ENCODE data around the gene OLA1.
A peak's percentile ranks its signal among the peaks of the same experiment; 100 is the strongest.

Gene OLA1

DNA sequence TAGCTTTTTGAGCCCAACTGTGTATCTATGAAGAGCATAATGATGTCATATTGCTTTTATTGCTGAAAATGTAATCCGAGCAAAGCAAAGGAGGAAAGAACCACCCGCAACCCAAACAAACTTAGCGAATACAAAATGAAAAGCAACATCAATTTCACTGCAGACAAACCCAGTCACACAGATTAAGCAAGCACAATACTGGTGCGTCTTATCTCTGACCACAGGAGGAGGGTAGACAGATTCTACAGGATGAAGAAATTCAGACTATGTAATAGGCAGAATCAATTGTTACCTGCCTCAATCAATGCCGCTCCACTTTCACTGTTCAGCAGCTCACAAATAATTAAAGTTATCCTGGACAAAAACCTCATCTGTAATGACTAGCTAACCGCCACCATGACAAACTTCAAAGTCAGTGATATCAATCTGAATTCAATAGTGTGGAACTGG is 167.6 kb downstream of the OLA1 start:
- Histone ChIP-seq H3K4me3 (IDR thresholded peaks at IDR 0.05; ENCODE audit: insufficient read depth, low read depth, low read length) (no peak overlapping the region), H3K27me3 (ENCODE audit: insufficient read depth, low read depth) (no peaks in the 10 kb centered on the region), H3K79me2 (ENCODE audit: insufficient read depth, low read depth) (no peaks in the 10 kb centered on the region), H4K20me1 (ENCODE audit: insufficient read depth) (no peaks in the 10 kb centered on the region), H2AFZ (ENCODE audit: low read depth) (no peak overlapping the region), H3K36me3 (ENCODE audit: insufficient read depth) (no peaks in the 10 kb centered on the region), H3K9ac (no peak overlapping the region), H3K4me1 (ENCODE audit: low read depth, poor library complexity, severe bottlenecking) (no peaks in the 10 kb centered on the region), H3K4me2 (no peak overlapping the region), H3K27ac (no peak overlapping the region)
- TF ChIP-seq, protein P1, sequence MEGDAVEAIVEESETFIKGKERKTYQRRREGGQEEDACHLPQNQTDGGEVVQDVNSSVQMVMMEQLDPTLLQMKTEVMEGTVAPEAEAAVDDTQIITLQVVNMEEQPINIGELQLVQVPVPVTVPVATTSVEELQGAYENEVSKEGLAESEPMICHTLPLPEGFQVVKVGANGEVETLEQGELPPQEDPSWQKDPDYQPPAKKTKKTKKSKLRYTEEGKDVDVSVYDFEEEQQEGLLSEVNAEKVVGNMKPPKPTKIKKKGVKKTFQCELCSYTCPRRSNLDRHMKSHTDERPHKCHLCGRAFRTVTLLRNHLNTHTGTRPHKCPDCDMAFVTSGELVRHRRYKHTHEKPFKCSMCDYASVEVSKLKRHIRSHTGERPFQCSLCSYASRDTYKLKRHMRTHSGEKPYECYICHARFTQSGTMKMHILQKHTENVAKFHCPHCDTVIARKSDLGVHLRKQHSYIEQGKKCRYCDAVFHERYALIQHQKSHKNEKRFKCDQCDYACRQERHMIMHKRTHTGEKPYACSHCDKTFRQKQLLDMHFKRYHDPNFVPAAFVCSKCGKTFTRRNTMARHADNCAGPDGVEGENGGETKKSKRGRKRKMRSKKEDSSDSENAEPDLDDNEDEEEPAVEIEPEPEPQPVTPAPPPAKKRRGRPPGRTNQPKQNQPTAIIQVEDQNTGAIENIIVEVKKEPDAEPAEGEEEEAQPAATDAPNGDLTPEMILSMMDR (conservative IDR thresholded peaks at IDR 0.05; ENCODE audit: low read depth, low read length) = no peak

DNA sequence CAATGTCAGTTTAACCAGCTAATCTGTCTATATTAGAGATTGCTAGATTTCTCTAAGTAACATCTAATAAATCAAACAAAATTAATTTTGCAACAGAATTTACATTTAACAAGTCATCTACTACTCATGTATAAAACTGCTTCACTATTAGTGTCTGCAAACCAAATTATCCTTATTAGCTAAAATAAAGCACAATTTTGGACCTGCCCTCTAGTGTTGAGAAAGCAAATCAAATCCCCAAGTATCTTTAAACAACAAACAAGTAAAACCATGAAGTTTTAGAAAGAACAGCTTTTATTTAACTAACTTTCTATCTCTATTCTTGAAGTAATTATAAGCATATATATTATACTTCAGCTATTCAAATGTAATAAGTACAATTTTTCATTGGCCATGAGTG is 170.1 kb downstream of the OLA1 start:
- Histone ChIP-seq H2AFZ (ENCODE audit: low read depth) (no peak overlapping the region), H3K79me2 (ENCODE audit: insufficient read depth, low read depth) (no peaks in the 10 kb centered on the region), H3K9ac (no peak overlapping the region), H4K20me1 (ENCODE audit: insufficient read depth) (no peaks in the 10 kb centered on the region), H3K4me2 (no peak overlapping the region), H3K4me1 (ENCODE audit: low read depth, poor library complexity, severe bottlenecking) (no peaks in the 10 kb centered on the region), H3K27ac (no peak overlapping the region), H3K36me3 (ENCODE audit: insufficient read depth) (no peaks in the 10 kb centered on the region), H3K27me3 (ENCODE audit: insufficient read depth, low read depth) (no peaks in the 10 kb centered on the region), H3K4me3 (IDR thresholded peaks at IDR 0.05; ENCODE audit: insufficient read depth, low read depth, low read length) (no peak overlapping the region)
- TF ChIP-seq, protein P1 (conservative IDR thresholded peaks at IDR 0.05; ENCODE audit: low read depth, low read length) = peak; percentile 58

DNA sequence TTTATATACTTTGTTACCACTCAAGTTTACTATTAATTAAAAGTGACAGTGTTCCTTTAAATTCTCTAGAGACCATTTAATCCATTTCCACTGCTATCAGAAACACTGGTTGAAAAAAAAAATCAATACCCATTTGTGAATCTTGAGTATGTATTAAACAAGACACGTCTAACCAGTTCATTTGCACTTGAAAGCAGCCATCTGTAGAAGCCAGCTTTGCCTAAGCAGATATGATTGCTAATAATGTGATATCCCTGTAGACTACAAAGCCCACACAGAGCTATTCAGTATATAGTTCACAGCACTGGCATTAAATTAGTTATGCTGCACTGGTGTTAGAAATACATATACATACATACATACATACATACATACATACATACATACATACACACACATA is 171.4 kb downstream of the OLA1 start:
- Histone ChIP-seq H3K79me2 (ENCODE audit: insufficient read depth, low read depth) (no peaks in the 10 kb centered on the region), H3K27ac (no peak overlapping the region), H4K20me1 (ENCODE audit: insufficient read depth) (no peaks in the 10 kb centered on the region), H2AFZ (ENCODE audit: low read depth) (no peak overlapping the region), H3K36me3 (ENCODE audit: insufficient read depth) (no peaks in the 10 kb centered on the region), H3K4me2 (no peak overlapping the region), H3K9ac (no peak overlapping the region), H3K27me3 (ENCODE audit: insufficient read depth, low read depth) (no peaks in the 10 kb centered on the region), H3K4me1 (ENCODE audit: low read depth, poor library complexity, severe bottlenecking) (no peaks in the 10 kb centered on the region), H3K4me3 (IDR thresholded peaks at IDR 0.05; ENCODE audit: insufficient read depth, low read depth, low read length) (no peak overlapping the region)
- TF ChIP-seq, protein P1 (conservative IDR thresholded peaks at IDR 0.05; ENCODE audit: low read depth, low read length) = no peak

DNA sequence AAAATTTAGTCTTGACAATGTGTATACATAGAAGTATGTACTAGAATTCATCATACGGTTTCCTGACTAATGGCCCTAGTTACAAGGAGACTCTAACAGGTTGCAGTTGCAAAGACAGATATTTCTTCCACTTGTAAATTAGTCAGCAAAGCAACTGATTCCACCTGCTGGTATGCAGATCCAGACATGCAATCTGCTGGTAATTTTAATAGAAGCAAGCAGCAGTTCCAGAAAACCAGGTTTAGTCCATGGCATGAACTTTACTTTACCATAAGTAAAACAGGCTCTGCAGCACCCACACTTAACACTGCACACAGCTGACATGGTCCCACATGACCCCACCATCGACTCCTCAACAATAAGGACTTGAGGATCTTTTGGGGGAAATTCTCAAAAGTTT is 172.3 kb downstream of the OLA1 start:
- H3K9ac ChIP-seq = no peak overlapping the region
- no peaks in the 10 kb centered on the region for H3K79me2 ChIP-seq (ENCODE audit: insufficient read depth, low read depth)
- H3K27ac ChIP-seq = no peak overlapping the region
- no peak overlapping the region for H3K4me3 ChIP-seq (IDR thresholded peaks at IDR 0.05; ENCODE audit: insufficient read depth, low read depth, low read length)
- H3K4me2 ChIP-seq = no peak overlapping the region
- H3K4me1 ChIP-seq (ENCODE audit: low read depth, poor library complexity, severe bottlenecking) = no peaks in the 10 kb centered on the region
- no peaks in the 10 kb centered on the region for H3K36me3 ChIP-seq (ENCODE audit: insufficient read depth)
- no peaks in the 10 kb centered on the region for H4K20me1 ChIP-seq (ENCODE audit: insufficient read depth)
- no peak overlapping the region for H2AFZ ChIP-seq (ENCODE audit: low read depth)
- TF ChIP-seq, protein P1 (conservative IDR thresholded peaks at IDR 0.05; ENCODE audit: low read depth, low read length) = no peak
- no peaks in the 10 kb centered on the region for H3K27me3 ChIP-seq (ENCODE audit: insufficient read depth, low read depth)

All from KMS-11 (cell line).